IMR-90 (cell line): ENCODE data around the gene BTF3. TPM values are rescaled to one million over a fixed set of nuclear protein-coding genes. Genes with fewer than 3 reads are reported as not detected.

Experiments used
- ATAC-seq: fragments of 200-7000 bp; cut with Tn5 transposase; 2 replicates; pipeline ENCODE4 v1.9.1; 2020; ENCODE audit warnings: low read depth, mild to moderate bottlenecking, moderate library complexity
- BruUV-seq: library from RNA; stranded (reverse); fragments of 400-500 nt; replicated peaks from 2 replicates; lab custom pipeline; 2021; lab: Mats Ljungman, UMichigan
- CTCF ChIA-PET: fragments of 300-600 bp; formaldehyde crosslinking; extraction: SDS; loops from one replicate; lab custom pipeline; 2021; ENCODE audit warnings: antibody characterized with exemption; lab: Yijun Ruan, JAX
- POLR2A ChIA-PET: fragments of 300-600 bp; sonication (Branson Sonifier 250); formaldehyde crosslinking; loops from one replicate; lab custom pipeline; 2022; ENCODE audit warnings: antibody characterized with exemption; ENCODE audit not compliant: unreplicated experiment; lab: Charles Lee
- DNase-seq: peaks from one replicate; pipeline ENCODE4 v3.0.0; 2013
- H2AFZ ChIP-seq: replicated peaks from 2 replicates; pipeline ENCODE3; 2013; ENCODE audit warnings: low read length, mild to moderate bottlenecking; ENCODE audit not compliant: poor library complexity
- H2AK5ac ChIP-seq: 2 replicates; pipeline ENCODE4 v1.6.1; 2013; ENCODE audit warnings: low read depth, low read length, inconsistent platforms
- H2AK9ac ChIP-seq: replicated peaks from 2 replicates; pipeline ENCODE3; 2013; ENCODE audit warnings: mild to moderate bottlenecking, low read depth, low read length, moderate library complexity; ENCODE audit not compliant: poor library complexity
- H2BK120ac ChIP-seq: 2 replicates; pipeline ENCODE4 v1.6.1; 2013; ENCODE audit warnings: low read depth, low read length, inconsistent platforms
- H2BK15ac ChIP-seq: 3 replicates; pipeline ENCODE4 v1.6.1; 2013; ENCODE audit warnings: low read depth, low read length, inconsistent platforms
- H2BK20ac ChIP-seq: 2 replicates; pipeline ENCODE4 v1.6.1; 2013; ENCODE audit warnings: low read depth, mild to moderate bottlenecking, inconsistent platforms, low read length, moderate library complexity
- H2BK5ac ChIP-seq: 2 replicates; pipeline ENCODE4 v1.6.1; 2013; ENCODE audit warnings: mild to moderate bottlenecking, low read depth, low read length, inconsistent platforms; ENCODE audit not compliant: poor library complexity, severe bottlenecking
- H3K14ac ChIP-seq: replicated peaks from 2 replicates; pipeline ENCODE4 v1.6.1; 2013; ENCODE audit warnings: low read depth, low read length, inconsistent platforms
- H3K18ac ChIP-seq: 2 replicates; pipeline ENCODE4 v1.6.1; 2013; ENCODE audit warnings: low read depth, low read length, control low read depth
- H3K23ac ChIP-seq: 2 replicates; pipeline ENCODE4 v1.6.1; 2013; ENCODE audit warnings: low read depth, low read length, inconsistent platforms
- H3K27ac ChIP-seq: 2 replicates; pipeline ENCODE4 v1.5.1; 2013; ENCODE audit warnings: mild to moderate bottlenecking, control low read depth, low read length; ENCODE audit not compliant: insufficient read depth
- H3K27me3 ChIP-seq: 2 replicates; pipeline ENCODE4 v1.6.1; 2013; ENCODE audit warnings: low read length; ENCODE audit not compliant: control insufficient read depth, insufficient read depth
- H3K36me3 ChIP-seq: 2 replicates; pipeline ENCODE4 v1.6.1; 2013; ENCODE audit warnings: low read length, mixed read lengths; ENCODE audit not compliant: control insufficient read depth, insufficient read depth
- H3K4ac ChIP-seq: 2 replicates; pipeline ENCODE4 v1.6.1; 2013; ENCODE audit warnings: low read depth, low read length, inconsistent platforms
- H3K4me1 ChIP-seq: 2 replicates; pipeline ENCODE4 v1.6.1; 2013; ENCODE audit warnings: low read length, mixed read lengths; ENCODE audit not compliant: control insufficient read depth, insufficient read depth
- H3K4me2 ChIP-seq: 2 replicates; pipeline ENCODE4 v1.6.1; 2013; ENCODE audit warnings: low read depth, mild to moderate bottlenecking, control low read depth, low read length, moderate library complexity
- H3K4me3 ChIP-seq: 2 replicates; pipeline ENCODE4 v1.5.1; 2013; ENCODE audit warnings: low read depth, mild to moderate bottlenecking, control low read depth, low read length, moderate library complexity; ENCODE audit not compliant: insufficient read depth
- H3K56ac ChIP-seq: 2 replicates; pipeline ENCODE4 v1.6.1; 2013; ENCODE audit warnings: low read length, inconsistent platforms; ENCODE audit not compliant: insufficient read depth; ENCODE audit errors: extremely low read depth
- H3K79me1 ChIP-seq, 2 experiments: 2 replicates each; pipeline ENCODE4 v1.6.1; 2013; ENCODE audit warnings: low read length in 2 of 2, inconsistent platforms in 1 of 2, low read depth in 1 of 2
- H3K9ac ChIP-seq: 2 replicates; pipeline ENCODE4 v1.6.1; 2013; ENCODE audit warnings: low read depth, low read length, control low read depth
- H3K9me1 ChIP-seq: 2 replicates; pipeline ENCODE4 v1.6.1; 2013; ENCODE audit warnings: low read length, inconsistent platforms; ENCODE audit not compliant: insufficient read depth
- H3K9me3 ChIP-seq: 2 replicates; pipeline ENCODE4 v1.6.1; 2013; ENCODE audit warnings: low read length; ENCODE audit not compliant: control insufficient read depth, insufficient read depth
- H4K20me1 ChIP-seq: 2 replicates; pipeline ENCODE4 v1.6.1; 2013; ENCODE audit warnings: low read length, inconsistent platforms; ENCODE audit not compliant: insufficient read depth
- H4K5ac ChIP-seq: 2 replicates; pipeline ENCODE4 v1.6.1; 2013; ENCODE audit warnings: mild to moderate bottlenecking, low read depth, low read length, control low read depth
- H4K8ac ChIP-seq, 2 experiments: 2 replicates each; pipeline ENCODE4 v1.6.1; 2013; ENCODE audit warnings: low read depth in 2 of 2, low read length in 2 of 2, control low read depth in 1 of 2, inconsistent platforms in 1 of 2
- H4K91ac ChIP-seq: 2 replicates; pipeline ENCODE4 v1.6.1; 2013; ENCODE audit warnings: low read depth, low read length, inconsistent platforms; ENCODE audit not compliant: insufficient read depth
- CHD1 ChIP-seq: IDR thresholded peaks from 2 replicates; pipeline ENCODE4 v1.6.1; 2012; ENCODE audit warnings: low read depth, low read length, improper control_type of control experiment
- MAFK ChIP-seq: IDR thresholded peaks from 2 replicates; pipeline ENCODE4 v1.6.1; 2012; ENCODE audit warnings: low read depth, low read length, improper control_type of control experiment
- MXI1 ChIP-seq: IDR thresholded peaks from 2 replicates; pipeline ENCODE4 v1.6.1; 2012; ENCODE audit warnings: low read depth, mild to moderate bottlenecking, low read length, moderate library complexity, borderline replicate concordance
- POLR2A ChIP-seq: IDR thresholded peaks from 2 replicates; pipeline ENCODE4 v1.6.1; 2012; ENCODE audit warnings: mild to moderate bottlenecking, low read depth, low read length
- RAD21 ChIP-seq: IDR thresholded peaks from 2 replicates; pipeline ENCODE4 v1.6.1; 2012; ENCODE audit warnings: low read length, improper control_type of control experiment
- RFX5 ChIP-seq: IDR thresholded peaks from 2 replicates; pipeline ENCODE4 v1.8.0; 2012; ENCODE audit warnings: low read depth, mild to moderate bottlenecking, low read length, moderate library complexity
- USF2 ChIP-seq: fragments of 150-350 bp; IDR thresholded peaks from 2 replicates; pipeline ENCODE4 v1.6.1; 2017; ENCODE audit warnings: mild to moderate bottlenecking, antibody characterized with exemption, low read length, low read depth
- WGBS, 2 experiments: methylation state at CpG; one replicate each; pipeline versions ENCODE4 v1.1.5 to v1.1.7; 2013; ENCODE audit warnings: missing lambda C conversion rate in 2 of 2; ENCODE audit not compliant: insufficient read length in 1 of 2; ENCODE audit errors: extremely low coverage in 2 of 2; 5-methylcytosine and 5-hydroxymethylcytosine counted together
- dilution Hi-C: fragments of 300-500 bp; cut with HindIII; formaldehyde crosslinking; loops from one replicate; pipeline ENCODE4 v1.14.3; 2018; ENCODE audit warnings: low sequenced_read_pairs; ENCODE audit not compliant: unreplicated experiment
- in situ Hi-C: fragments of 300-500 bp; cut with MboI; formaldehyde crosslinking; loops from 3 replicates; pipeline ENCODE4 v1.14.3; 2019; ENCODE audit warnings: low sequenced_read_pairs, inconsistent platforms, mixed read lengths
- intact Hi-C: fragments of 100-400 bp; cut with micrococcal nuclease; formaldehyde crosslinking; loops from 2 replicates; pipeline ENCODE4 v1.10.0; 2022
- polyA plus RNA-seq, 3 experiments: library from polyadenylated mRNA; depleted of rRNA; stranded (reverse); fragments of >200 nt; gene quantifications; 2 replicates each; pipeline ENCODE4 v1.2.3, GENCODE V29; 2012; ENCODE audit warnings: low replicate concordance in 1 of 3
- total RNA-seq: library from RNA; depleted of rRNA; stranded (reverse); fragments of >200 nt; gene quantifications from 2 replicates; pipeline ENCODE4 v1.2.3, GENCODE V29; 2012
- TF ChIP-seq, protein P1 (sequence below): fragments of 150-350 bp; IDR thresholded peaks from 2 replicates; pipeline ENCODE4 v1.6.1; 2016; ENCODE audit warnings: low read depth, mild to moderate bottlenecking, low read length, moderate library complexity, borderline replicate concordance

Gene BTF3
- total and polyA plus RNA-seq, 2 of the 4 experiments (the other 2 are of a cell fraction), result 225 to 443 TPM

- Histone ChIP-seq H3K4me3 (no peak overlapping the region), H3K14ac (no peak overlapping the region), H4K20me1 (no peaks in the 10 kb centered on the region), H4K5ac (no peak overlapping the region), H2AK9ac (no peak overlapping the region), H3K79me1 (no peaks in the 10 kb centered on the region), H2BK120ac (no peak overlapping the region), H3K9ac (no peak overlapping the region), H4K91ac (no peak overlapping the region), H3K4me2 (no peak overlapping the region), H3K4ac (no peak overlapping the region), H4K8ac (no peak overlapping the region), H3K56ac (no peak overlapping the region), H2BK15ac (no peak overlapping the region), H2AFZ (no peak overlapping the region), H3K9me3 (no peaks in the 10 kb centered on the region), H3K36me3 (no peaks in the 10 kb centered on the region), H2BK20ac (no peak overlapping the region), H2BK5ac (no peak overlapping the region), H3K23ac (no peak overlapping the region), H3K9me1 (0 out of 2 replicates have a peak, but pooled peaks cover 3% of the 10 kb centered on the region), H3K18ac (no peak overlapping the region), H3K4me1 (no peaks in the 10 kb centered on the region; the same call in 1 of the 2 replicates), H2AK5ac (no peak overlapping the region), H3K27me3 (peaks cover 4% of the 10 kb centered on the region; the same call in 1 of the 2 replicates), H3K27ac (no peak overlapping the region)
- POLR2A ChIA-PET, result no interaction called here
- intact Hi-C loops (no loop called here), dilution Hi-C loops (no loop called here), in situ Hi-C loops (no loop called here)
- no peak for ATAC-seq
- 80% methylated on average over 2 of the region's 3 CpGs; no CpG with 5 or more reads in 1 of the 2 experiments for WGBS, 2 experiments
- no TSS peak for BruUV-seq
- DNase-seq, result no peak
- TF ChIP-seq POLR2A (no peak), MAFK (no peak), RFX5 (no peak), USF2 (no peak), RAD21 (no peak), MXI1 (no peak), CHD1 (no peak)
- TF ChIP-seq, protein P1, sequence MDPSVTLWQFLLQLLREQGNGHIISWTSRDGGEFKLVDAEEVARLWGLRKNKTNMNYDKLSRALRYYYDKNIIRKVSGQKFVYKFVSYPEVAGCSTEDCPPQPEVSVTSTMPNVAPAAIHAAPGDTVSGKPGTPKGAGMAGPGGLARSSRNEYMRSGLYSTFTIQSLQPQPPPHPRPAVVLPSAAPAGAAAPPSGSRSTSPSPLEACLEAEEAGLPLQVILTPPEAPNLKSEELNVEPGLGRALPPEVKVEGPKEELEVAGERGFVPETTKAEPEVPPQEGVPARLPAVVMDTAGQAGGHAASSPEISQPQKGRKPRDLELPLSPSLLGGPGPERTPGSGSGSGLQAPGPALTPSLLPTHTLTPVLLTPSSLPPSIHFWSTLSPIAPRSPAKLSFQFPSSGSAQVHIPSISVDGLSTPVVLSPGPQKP, result no peak
- CTCF ChIA-PET, result no interaction called here
These were observed 9.4 kb upstream of the BTF3 start for GRCh38 chr5:73488806-73489205.
